Left lobe of liver (tissue), 2 donors: ENCODE data around the gene SUV39H2. TPM values are rescaled to one million over a fixed set of nuclear protein-coding genes. Genes with fewer than 3 reads are reported as not detected.
A peak's percentile ranks its signal among the peaks of the same experiment; 100 is the strongest.
"Not testable (repeated sequence)": the region's sequence is repeated elsewhere in the genome, so short reads cannot be mapped to it uniquely, and the experiment has no call there.

Experiments
- ATAC-seq: fragments of 200-7000 bp; cut with Tn5 transposase; one replicate; pipeline ENCODE4 v1.9.1; 2020; ENCODE audit warnings: mild to moderate bottlenecking, moderate library complexity
- DNase-seq: peaks from one replicate; pipeline ENCODE4 v3.0.0-alpha.2; 2020; ENCODE audit warnings: low spot score
- total RNA-seq: library from RNA; stranded (reverse); gene quantifications from one replicate; pipeline ENCODE4 v1.2.1, GENCODE V29; 2021
- donor health status: DM: no; HTN: no; CAD: no; lungs with moderate emphysema.
- donor health status: DM: no; HTN: yes; CAD: no.

SUV39H2 gene, protein sequence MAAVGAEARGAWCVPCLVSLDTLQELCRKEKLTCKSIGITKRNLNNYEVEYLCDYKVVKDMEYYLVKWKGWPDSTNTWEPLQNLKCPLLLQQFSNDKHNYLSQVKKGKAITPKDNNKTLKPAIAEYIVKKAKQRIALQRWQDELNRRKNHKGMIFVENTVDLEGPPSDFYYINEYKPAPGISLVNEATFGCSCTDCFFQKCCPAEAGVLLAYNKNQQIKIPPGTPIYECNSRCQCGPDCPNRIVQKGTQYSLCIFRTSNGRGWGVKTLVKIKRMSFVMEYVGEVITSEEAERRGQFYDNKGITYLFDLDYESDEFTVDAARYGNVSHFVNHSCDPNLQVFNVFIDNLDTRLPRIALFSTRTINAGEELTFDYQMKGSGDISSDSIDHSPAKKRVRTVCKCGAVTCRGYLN
- total RNA-seq = 3.1 TPM

DNA sequence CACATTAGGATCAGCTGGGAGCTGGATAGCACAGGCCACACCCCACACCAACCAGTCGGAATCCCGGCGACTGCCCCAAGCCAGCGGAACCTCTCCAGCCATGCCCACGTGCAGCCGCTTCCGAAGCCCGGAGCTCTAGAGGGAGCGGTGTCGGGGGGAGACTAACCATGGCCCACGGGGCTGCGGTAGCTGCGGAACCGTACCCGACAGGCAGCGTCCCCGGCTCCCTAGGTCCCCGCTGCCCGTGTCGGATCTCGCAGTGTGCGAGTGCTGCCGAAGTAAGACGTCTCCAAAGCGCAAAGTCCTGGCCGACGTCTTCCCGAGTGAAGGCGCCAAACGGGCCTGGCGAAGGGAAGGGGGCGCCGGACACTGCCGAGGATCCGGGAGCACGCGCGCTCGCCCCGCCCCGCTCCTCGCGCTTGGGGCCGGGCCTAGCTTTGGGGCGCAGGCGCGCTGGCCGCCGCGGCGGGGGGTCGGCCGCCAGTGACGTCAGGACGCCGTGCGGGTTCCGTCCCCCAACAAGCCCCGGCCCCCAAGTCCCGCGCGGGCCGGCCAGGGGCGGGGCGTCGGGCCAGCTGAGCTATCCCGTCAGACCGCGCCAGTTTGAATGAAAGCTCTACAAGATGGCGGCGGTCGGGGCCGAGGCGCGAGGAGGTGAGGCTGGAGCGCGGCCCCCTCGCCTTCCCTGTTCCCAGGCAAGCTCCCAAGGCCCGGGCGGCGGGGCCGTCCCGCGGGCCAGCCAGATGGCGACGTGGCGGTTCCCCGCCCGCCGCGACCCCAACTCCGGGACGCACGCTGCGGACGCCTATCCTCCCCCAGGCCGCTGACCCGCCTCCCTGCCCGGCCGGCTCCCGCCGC is at the start of gene SUV39H2:
Gene SUV39H2, plus strand, starts transcription at position 601 of the 858 bp plus-strand sequence. Its CDS starts 23 bp downstream, at position 624.
- DNase-seq (peak; percentile 96), ATAC-seq (peak; percentile 93)

DNA sequence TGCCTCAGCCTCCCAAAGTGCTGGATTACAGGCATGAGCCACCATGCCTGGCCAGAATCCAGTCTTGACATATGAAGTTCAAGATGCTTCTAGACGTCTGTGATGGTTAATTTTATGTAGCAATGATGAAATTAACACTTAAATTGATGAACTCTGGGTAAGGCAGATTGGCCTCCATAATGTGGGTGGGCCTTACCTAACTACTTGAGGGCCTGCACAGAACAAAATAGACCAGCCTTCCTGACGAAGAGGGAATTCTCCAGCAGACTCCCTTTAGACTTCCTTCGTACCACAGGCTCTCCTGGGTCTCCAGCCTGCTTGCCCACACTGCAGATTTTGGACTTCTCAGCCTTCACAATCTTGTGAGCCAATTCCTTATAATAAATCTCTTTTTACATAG is 45.6 kb upstream of the SUV39H2 start:
- no peak for ATAC-seq
- no peak for DNase-seq

DNA sequence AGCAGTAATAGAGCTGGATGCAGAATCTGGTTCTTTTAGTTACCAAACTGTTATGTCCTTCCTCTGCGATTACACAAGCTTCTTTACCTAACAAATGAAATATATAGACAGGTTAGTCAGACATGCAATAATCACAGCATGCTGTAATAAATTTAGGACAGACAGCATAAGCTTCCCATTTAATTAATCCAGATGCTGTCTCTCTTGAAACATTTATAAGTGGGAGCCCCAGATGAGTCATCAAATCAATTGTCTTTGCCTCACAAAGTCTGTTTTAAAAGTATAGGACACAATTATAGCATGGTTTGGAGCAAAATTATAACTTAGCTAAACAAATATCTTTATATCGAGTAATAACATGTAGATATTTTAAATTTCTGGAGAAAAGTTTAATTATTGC is 42.5 kb upstream of the SUV39H2 start:
- ATAC-seq (no peak), DNase-seq (no peak)

DNA sequence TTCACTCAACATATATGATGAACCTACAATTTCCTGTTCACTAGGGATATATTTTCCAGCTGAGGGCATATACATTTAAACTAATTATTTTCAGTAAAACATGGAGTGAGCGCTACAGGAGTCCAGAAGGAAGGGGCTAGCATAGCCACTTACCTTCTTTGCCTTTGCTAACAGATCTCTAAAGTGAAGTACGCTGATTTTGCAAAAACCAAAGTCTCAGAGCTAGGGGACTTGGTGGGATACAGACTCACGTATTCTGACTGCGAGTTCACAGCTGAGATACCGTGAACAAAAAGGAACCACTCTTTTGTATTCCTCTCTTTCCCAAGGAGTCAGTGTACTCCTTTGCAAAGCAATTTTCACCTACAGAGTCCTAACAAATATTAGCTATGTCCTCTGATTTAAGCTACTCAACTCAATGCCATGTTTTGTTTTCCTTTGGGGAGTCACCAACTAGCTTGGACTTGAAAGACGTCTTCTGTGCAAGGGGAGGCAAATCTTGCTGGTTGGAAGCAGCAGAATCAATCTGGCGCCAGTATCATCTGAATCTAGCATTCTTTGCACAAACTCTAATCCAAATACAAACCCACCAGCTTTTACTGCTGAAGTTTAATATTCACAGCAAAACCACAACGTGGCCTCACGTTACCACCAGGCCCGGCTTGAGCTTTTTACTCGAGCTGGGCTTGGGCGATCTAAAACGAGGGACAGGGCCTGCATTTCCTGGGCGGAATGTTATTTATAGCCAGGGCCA is 41.5 kb upstream of the SUV39H2 start:
- no peak for DNase-seq
- peak; percentile 0 for ATAC-seq

DNA sequence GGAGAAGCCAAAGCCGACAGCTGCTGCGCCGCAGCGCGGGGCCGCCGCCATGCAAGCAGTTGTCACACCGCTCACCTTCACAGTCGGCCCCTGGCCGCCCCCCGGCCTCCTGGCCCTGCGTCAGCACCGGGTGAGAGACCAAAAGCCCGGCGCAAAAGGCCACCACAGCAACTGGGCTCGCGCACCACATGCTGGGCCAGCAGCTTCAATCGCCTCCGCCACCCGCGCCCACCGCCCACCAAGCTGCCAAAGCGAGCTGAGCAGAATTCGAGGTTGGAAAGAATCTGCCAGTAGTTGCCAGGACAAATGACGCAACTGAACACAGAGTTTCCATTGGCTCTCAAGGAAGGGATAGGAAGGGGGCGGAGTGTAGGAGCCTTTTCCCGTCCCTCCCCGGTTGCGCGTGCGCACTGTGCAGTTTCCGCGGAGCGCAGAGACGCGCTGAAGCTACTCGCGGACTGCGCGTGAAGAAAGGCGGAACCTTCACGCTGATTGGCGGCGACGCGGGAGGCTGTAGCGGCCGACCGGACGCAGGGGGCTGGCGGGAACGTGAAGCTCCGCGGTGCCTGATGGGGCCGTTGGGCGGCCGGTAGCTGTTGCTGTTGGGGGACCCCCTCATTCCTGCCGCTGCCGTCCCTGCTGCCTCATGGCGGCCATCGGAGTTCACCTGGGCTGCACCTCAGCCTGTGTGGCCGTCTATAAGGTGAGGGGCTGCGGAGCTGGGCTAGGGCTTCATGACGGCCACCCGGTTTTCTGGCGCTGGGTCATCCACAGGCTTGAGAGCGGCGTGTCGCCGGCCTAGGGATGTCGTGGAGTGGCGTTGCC is 40.7 kb upstream of the SUV39H2 start, which contains the start of the genes CDNF, HSPA14 and MSANTD7:
Gene CDNF, minus strand, starts transcription at position 281 of the 825 bp plus-strand sequence. Its CDS starts 91 bp downstream, at position 190.
Gene HSPA14, plus strand, starts transcription at position 550 of the 825 bp plus-strand sequence. Its CDS starts 97 bp downstream, at position 647.
Gene MSANTD7, plus strand, starts transcription at position 550 of the 825 bp plus-strand sequence. CDS start 3,979 bp downstream, outside the sequence.
- ATAC-seq (peak; percentile 95), DNase-seq (peak; percentile 100)

DNA sequence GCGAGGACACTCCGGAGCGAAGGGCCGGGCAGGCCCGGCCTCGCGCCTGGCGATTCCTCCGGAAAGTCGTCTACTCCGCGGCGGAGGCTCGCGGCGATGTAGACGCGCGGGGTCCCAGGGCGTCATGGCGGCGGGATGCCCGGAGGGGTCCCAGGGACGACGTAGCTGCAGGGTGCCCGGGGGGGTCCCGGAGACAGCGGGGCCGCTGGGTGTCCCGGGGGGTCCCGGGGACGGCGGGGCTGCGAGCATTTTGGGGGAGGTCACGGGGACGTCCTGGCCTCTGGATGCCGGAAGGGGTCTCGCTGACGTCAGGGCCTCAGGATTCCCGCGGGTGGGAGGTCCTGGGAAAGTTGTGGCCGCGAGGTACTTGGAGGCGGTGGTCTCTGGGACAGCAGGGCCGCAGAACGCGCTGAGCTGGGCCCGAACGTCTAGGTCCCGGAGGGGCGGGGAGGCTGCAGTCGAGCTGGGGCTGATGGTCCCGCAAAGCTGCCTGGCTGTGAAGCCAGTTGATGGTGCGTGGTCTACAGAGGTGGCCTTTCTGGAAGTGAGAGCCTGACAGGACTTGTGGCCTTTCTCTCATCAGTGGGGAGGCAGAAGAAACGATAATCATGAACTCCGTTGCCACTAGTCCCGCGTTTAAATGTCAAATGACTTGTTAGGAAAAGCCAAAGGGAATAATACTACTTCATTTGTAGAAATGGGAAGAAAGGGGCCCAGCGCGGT is 39.9 kb upstream of the SUV39H2 start:
- DNase-seq = peak; percentile 57
- ATAC-seq = peak; percentile 8

DNA sequence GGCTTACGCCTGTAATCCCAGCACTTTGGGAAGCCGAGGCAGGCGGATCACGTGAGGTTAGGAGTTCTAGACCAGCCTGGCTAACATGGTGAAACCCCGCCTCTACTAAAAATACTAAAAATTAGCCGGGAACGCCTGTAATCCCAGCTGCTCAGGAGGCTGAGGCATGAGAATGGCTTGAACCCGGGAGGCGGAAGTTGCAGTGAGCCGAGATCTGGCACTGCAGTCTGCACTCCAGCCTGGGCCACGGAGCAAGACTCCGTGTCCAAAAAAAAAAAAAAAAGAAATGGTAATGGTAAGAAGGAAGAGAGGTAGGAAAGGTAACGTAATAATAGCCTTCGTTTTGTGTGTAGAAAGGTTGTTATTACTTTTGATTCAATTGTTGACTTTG is 39.4 kb upstream of the SUV39H2 start:
- ATAC-seq = no peak
- no peak for DNase-seq

DNA sequence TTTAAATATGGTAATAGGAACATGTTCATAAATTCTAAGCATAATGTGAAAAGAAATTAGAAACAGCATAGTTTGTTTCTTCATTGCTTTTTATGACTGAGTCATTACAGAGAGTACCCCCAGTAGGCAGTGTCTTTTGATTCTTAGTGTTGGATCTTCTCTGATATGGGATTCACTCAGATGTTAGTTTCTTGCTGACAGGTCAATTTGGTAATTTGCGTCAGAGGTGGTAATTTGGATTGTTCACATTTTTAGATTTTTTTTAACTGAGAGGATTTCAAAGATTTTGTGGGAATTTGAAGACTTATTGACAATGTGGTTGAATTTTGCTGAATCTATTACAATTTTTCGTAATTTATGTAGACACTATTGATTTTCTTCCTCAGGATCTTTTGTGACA is 38.5 kb upstream of the SUV39H2 start:
- DNase-seq = no peak
- no peak for ATAC-seq

DNA sequence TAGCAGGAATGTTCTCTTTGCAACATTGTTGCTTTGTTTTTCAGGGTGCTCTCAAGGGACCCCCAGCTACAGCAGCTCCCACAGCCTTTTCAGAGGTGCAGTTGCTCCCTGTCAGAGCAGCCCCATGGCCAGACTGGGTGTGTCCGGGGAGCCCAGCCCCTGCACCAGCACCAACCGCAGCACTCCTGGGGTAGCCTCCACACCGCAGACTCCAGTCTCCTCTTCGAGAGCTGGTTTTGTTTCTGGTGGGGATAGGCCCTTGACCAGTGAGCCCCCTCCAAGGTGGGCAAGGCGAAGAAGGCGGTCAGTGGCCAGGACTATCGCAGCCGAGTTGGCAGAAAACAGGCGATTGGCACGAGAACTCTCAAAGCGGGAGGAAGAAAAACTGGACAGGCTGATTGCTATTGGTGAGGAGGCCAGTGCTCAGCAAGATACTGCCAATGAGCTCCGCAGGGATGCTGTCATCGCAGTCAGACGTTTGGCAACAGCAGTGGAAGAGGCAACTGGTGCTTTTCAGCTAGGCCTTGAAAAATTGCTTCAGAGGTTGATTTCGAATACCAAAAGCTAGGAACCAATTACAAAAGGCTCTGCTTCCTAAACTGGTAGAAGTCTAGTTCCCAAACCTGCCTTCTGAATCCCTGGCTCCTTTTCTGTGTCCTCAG is 35.2 kb upstream of the SUV39H2 start:
- DNase-seq (no peak), ATAC-seq (no peak)

DNA sequence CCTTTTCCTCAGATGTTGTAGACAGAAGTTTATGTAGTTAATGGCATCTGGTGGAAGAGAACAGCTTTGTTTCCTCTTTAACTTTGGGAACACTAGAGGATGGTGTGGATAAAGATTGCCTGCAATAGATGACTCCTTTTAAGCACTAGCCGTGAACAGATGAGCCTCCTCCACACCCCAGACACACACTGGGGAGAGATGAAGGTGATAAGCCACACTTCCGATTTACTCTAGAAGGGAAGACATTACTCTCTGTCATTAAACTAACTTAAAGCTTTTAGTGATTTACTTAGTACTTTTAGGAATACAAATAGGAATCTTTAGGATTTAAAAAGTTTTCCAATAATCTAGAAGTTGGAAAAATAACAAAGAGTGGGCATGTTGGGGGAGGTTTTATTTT is 33.7 kb upstream of the SUV39H2 start:
- DNase-seq (no peak), ATAC-seq (no peak)

DNA sequence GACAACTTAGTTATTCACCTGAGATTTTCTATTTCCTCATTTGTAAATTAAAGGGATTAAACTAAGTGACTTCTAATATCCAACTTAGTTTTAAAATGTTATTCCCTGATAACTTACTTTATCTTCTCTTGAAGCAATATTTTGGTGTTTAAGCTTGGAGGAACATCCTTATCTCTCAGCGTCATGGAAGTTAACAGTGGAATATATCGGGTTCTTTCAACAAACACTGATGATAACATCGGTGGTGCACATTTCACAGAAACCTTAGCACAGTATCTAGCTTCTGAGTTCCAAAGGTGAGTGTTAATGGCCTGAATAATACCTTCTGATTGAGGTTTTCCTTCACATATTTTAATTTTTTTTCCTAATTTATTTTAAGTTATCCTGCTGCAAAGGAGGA is 26.4 kb upstream of the SUV39H2 start:
- no peak for ATAC-seq
- DNase-seq = no peak

DNA sequence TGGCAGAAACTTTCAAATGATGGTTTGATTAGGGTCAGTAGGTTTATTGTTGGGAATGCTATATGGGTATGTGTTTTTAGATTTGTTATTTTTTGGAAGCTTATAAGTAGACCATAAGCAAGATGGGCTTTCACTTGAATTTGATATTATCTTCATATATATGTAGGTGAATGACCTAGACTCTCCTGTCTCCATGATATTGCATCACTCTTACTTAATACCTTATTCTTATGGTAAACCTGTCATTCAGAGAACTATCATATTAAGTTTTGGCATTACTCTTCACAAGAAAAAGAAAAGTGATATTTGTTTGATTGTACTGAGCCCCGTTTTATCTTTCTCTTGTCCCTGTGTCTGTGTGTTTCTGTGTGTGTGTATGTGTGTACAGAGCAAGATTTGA is 23.2 kb upstream of the SUV39H2 start:
- ATAC-seq (no peak), DNase-seq (no peak)

DNA sequence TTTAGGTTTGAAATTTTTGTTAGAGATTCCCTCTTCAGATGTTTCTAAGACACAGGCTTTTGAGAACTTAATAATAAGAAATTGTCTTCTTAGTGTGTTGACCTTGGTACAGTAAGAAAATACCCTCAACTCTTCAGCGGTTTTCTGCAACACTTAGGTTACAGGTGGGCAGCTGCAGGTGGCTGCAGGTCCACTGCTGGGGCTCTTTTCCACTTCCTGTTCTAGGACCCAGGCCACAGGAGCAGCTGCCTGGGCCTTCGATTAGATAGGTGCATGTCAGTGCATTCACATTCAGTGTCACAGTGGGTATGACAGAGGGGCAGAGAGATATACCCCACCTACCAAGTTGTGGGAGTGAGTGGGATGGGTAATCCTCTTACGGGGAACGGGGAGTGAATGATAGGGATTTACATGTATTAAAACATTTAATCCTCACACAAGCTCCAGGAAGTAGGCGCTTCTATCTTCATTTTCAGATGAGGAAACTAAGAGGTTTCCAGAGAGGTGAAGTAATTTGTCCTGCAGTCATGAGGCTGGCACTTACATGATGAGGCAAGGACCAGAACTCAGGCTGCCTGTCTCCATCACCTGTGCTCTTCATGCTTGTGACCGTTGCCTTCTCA is 20.2 kb upstream of the SUV39H2 start:
- DNase-seq = no peak
- ATAC-seq = no peak

DNA sequence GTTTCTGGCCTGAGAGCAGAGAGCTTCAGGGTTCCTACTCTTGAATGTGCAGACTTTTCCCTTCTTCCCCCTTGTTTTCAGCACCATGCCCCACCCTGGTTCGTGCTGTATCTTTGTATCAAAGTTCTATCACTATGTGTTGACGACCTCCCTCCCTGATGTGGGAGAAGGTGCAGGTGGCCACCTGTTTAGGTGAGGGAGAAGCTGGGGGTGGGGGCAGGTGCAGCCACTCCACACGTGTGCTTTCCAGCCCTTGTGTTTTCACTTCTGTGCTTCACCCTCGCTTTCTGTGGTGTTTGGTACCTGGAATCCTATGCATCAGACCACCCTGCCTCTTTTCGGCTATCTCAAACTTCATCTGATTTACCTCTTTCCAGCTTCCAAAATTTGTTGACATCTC is 19.6 kb upstream of the SUV39H2 start:
- DNase-seq (no peak), ATAC-seq (no peak)

DNA sequence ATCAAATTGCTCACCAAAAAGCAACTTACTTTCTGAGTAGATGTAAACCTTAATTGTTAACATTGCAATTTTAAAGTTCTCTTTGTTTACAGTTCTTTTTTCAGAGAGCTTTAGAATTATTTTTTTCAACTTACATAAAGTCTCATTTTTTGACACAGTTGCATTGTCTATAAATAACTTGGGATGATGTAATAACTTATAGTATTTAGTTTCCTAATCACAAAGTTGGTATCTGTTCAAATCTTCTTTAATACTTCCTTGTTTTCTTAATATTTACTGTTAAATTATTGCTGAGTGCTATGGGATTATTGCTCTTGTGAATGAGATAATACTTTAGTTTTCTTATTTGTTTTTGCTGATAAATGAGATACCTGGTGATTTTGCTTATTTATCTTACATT is 18.9 kb upstream of the SUV39H2 start:
- ATAC-seq (no peak), DNase-seq (no peak)

DNA sequence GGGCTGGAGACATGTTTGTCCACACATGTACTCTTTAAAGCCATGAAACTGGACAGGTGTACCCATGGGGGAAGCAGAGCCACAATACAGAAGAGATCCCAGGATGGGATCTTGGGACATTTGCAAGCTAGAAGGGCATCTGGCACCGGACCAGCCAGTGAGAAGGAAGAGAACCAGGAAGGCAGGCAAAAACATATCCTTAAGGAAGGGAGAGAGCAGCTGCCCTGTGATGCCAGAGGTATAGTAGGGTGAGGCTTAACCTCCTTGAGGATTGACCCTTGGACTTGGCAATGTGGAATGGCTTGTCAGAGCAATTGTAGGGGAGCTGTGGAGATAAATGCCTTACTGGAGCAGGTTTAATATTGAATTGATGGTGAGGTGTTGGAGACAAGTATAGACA is 17.9 kb upstream of the SUV39H2 start:
- no peak for ATAC-seq
- no peak for DNase-seq

DNA sequence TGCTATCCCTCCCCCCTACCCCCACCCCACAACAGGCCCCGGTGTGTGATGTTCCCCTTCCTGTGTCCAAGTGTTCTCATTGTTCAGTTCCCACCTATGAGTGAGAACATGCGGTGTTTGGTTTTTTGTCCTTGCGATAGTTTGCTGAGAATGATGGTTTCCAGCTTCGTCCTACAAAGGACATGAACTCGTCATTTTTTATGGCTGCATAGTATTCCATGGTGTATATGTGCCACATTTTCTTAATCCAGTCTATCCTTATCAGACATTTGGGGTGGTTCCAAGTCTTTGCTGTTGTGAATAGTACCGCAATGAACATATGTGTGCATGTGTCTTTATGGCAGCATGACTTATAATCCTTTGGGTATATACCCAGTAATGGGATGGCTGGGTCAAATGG is 14.2 kb upstream of the SUV39H2 start:
- not testable (repeated sequence) for ATAC-seq, DNase-seq

DNA sequence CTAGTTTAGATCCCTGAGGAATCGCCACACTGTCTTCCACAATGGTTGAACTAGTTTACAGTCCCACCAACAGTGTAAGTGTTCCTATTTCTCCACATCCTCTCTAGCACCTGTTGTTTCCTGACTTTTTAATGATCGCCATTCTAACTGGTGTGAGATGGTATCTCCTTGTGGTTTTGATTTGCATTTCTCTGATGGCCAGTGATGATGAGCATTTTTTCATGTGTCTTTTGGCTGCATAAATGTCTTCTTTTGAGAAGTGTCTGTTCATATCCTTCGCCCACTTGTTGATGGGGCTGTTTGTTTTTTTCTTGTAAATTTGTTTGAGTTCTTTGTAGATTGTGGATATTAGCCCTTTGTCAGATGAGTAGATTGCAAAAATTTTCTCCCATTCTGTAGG is 13.8 kb upstream of the SUV39H2 start:
- ATAC-seq, DNase-seq: not testable (repeated sequence)
